GM18951 (cell line): ENCODE results near the gene BICRA.

Experiments
- POLR2A ChIP-seq: IDR thresholded peaks from 4 replicates; pipeline ENCODE4 v1.6.1; 2011; ENCODE audit warnings: mild to moderate bottlenecking; ENCODE audit not compliant: insufficient read length, insufficient read depth; ENCODE audit errors: extremely low read depth
- in situ Hi-C: fragments of 300-500 bp; cut with MboI; formaldehyde crosslinking; loops from one replicate; pipeline ENCODE4 v1.12.0; 2022; ENCODE audit warnings: low sequenced_read_pairs, mixed read lengths, inconsistent platforms; ENCODE audit not compliant: unreplicated experiment

The BICRA gene

DNA sequence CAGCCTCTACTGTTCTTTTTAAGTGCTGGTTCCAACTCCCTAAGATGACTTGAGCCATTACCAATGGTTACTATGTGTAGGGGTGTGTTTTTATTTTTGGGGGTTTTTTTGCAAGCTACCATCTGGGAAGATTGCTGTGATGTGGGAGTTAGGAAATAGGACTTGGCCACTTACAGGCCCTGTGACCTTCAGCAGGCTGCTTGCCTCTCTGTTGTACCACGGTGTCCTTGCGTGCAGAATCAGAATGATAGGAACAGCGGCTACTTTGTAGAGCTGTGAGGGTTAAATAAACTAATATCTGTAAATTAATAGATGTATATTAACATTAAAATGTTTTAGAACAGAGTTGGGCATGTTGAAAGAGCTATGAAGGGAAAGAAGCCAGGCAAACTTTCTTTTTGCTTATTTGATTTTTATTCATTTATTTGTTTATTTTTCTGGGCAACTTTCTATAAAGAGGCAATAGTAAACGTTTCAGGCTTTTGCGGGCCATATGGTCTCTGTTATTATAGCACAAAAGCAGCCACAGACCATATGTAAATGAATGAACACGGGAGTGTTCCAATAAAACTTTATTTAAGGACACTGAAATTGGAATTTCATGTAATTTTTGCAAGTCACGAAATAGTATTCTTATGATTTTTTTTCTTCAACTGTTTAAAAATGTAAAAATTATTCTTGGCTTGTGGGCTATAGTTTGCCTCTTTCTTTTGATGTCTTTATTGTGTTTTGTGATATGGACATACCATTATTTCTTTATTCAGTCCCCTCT is 77.9 kb downstream of the BICRA start:
- in situ Hi-C loops, result no loop called here

GRCh38 chr19:47687906-47688305 is 79.0 kb downstream of the BICRA start:
- in situ Hi-C loops, result no loop called here

More for the DNA sequence above, 77.9 kb downstream of the BICRA start:
- no peak for TF ChIP-seq POLR2A

DNA sequence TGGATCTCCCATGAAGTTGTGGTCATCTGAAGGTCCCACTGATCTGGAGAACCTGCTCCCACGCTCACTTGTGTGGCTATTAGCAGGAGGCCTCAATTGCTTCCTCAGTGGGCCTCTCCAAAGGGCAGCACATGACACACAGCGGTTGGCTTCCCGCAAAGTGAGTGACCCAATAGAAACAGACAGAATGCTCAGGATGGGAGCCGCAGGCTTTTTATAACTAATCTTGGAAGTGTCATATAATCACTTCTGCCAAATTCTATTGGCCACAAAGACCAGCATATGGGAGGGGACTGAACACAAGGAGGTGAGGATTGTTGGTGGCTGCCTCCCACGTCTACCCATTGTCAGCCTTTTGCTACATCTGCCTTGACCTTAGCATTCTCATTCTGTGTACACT is 82.2 kb downstream of the BICRA start:
- no peak for TF ChIP-seq POLR2A
- in situ Hi-C loops, result no loop called here

More at GRCh38 chr19:47687906-47688305, 79.0 kb downstream of the BICRA start:
- TF ChIP-seq POLR2A, result no peak

GRCh38 chr19:47691782-47692181 is 82.8 kb downstream of the BICRA start:
- in situ Hi-C loops, result no loop called here

DNA sequence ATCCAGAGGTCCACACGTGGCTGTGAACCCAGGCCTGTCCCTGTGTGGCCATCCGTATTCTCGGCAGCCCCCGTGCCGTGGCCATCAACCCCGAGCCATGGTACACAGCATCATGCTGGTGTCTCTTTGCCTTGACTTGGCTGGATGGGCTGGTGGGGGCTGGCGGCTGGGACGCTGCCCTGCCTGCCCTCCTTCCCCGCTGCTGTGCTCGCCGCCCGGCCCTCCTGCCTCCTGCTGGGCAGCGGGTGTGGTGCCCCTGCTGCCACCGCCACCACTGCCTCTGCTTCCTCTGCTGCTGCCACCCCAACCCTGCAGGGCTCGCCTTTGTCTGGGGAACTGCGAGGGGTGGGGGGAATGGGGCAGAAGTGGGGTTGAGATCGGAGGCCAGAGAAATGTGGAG is 84.6 kb downstream of the BICRA start:
- TF ChIP-seq POLR2A, result no peak
- in situ Hi-C loops, result no loop called here

More at GRCh38 chr19:47691782-47692181, 82.8 kb downstream of the BICRA start:
- TF ChIP-seq POLR2A, result no peak

DNA sequence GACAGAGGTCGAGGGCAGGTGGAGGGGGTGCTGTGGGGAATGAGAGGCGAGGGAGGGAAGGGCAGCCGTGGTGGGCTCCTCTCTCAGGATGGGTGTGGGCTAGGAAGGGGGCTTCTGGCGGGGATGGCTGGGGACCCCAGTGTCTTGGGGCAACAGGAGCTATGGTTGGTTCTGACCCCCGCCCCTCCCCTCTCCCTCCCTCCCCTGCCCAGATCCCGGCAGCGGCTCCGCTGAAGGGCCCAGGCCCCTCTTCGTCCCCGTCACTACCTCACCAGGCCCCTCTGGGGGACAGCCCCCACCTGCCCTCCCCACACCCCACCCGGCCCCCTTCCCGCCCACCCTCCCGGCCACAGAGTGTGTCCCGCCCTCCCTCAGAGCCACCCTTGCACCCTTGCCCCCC is 85.0 kb downstream of the BICRA start:
- in situ Hi-C loops, result no loop called here
- TF ChIP-seq POLR2A, result no peak

DNA sequence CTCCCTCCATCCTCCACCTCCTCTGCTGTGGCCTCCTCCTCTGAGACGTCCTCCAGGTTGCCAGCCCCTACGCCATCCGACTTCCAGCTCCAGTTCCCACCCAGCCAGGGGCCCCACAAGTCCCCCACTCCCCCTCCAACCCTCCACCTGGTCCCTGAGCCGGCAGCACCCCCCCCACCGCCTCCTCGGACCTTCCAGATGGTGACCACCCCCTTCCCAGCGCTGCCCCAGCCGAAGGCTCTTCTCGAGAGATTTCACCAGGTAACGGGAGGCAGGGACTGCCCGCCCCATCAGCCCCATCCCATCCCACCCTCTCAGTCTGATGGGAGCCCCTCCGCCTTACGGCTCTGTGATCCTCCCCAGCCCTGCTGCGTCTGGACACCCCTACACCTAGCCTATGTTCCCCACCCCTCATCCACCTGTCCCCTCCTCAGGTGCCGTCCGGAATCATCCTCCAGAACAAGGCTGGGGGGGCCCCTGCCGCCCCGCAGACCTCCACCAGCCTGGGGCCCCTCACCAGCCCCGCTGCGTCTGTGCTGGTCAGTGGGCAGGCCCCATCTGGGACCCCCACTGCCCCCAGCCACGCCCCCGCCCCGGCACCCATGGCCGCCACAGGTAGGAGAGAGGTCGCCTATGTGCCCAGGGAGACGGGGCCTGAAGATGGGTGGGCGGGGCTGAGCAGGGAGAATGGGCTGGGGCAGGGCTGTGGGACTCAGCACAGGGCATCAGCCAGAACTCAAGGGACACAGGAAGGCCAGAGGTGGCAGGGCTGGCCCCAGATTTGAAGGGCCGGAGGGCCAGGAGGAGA is 85.7 kb downstream of the BICRA start:
- in situ Hi-C loops, result no loop called here
- TF ChIP-seq POLR2A, result no peak

DNA sequence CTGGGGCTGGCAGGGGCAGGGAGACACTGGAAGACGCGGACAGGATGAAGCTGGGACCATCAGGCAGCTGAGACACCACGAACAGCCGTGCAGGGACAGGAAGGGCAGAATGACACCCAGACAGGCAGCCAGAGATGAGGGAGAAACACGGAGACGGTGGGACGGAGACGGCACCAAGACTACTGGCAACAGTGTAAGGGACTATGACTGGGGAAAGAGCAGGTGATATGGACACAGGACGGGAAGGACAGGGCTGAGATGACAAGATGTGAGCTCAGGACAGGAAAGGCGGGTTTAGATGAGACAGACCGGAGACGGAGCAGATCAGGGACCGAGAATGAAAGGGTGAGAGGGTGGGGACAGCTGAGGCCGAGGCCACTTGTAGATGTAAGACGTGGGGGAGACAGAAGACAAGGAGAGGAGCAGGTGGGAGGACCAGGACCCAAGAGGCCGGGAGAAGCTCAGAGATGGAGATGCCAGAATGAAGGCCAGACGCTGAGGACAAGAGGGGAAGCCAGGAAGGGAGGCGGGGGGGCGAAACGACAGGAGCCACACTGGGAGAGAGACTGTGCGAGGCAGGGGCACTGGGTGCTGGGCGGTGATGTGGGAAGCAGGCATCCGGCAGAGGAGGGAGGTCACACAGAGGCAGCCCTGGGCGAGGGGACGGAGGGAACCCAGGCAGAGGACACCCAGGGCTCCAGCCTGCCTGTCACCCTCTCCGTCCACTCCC is 86.8 kb downstream of the BICRA start:
- in situ Hi-C loops, result no loop called here
- TF ChIP-seq POLR2A, result no peak

- no peak for TF ChIP-seq POLR2A
- in situ Hi-C loops, result no loop called here
Measured at GRCh38 chr19:47696635-47697034, 87.7 kb downstream of the BICRA start.

GRCh38 chr19:47697863-47698609 is 89.1 kb downstream of the BICRA start:
- TF ChIP-seq POLR2A, result no peak
- in situ Hi-C loops, result no loop called here

DNA sequence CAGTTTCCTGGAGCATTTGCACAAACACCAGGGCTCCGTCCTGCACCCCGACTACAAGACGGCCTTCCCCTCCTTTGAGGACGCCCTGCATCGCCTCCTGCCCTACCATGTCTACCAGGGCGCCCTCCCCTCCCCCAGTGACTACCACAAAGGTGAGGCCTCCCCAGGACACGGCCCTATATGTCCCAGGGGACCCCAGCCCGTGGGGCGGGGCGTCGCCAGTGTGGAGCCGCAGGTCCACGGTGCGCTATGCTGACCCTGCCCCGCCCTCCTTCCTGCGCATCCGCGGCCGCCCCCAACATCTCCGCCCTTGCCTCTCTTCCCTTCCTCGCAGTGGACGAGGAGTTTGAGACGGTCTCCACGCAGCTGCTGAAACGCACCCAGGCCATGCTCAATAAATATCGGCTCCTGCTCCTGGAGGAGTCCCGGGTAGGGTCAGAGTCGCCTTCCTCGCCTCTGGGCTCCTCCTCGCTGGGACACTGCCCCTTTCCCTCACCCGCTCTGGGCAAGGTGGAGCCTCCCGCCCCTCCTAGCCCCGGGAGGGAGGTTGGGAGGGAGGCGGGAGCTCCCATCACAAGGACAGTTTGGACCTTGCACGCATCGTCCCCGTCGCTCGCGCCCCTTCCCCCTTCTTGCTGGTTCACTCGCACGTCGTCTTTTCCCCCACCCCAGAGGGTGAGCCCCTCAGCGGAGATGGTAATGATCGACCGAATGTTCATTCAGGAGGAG is 89.9 kb downstream of the BICRA start:
- in situ Hi-C loops, result no loop called here

DNA sequence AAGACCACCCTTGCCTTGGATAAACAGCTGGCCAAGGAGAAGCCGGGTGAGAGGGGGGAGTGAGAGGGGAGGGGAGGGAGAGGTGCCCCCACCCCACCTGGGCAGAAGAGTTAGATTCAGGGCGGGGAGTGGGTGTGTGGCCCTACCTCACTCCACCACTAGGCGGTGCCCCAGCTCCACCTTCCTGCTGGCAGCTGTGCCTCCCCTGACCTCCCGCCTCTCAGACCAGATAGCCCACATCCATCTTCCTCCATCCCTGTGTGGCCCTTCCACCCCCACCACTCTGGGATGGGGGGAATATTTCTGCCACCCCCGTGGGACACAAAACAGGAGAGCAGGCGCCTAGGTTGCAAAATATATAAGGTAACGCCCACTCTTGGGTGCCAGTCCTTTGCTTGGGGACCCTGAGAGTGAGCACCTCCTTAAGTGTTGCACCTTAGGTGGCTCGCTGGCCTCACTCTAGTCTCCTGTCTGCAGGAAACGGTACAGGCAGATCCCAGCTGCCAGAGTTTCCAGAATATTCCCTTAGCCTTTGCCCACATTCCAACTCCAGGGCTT is 90.5 kb downstream of the BICRA start:
- TF ChIP-seq POLR2A, result no peak
- in situ Hi-C loops, result no loop called here

More for the DNA sequence above, 89.9 kb downstream of the BICRA start:
- TF ChIP-seq POLR2A, result no peak
